NT2/D1 (cell line): ENCODE measurements around the gene SUSD3.

ENCODE experiments used
- DNase-seq: peaks from one replicate; pipeline ENCODE4 v3.0.0-alpha.2; 2011; ENCODE audit warnings: low read depth, low spot score
- H3K27me3 ChIP-seq: 2 replicates; pipeline ENCODE4 v1.6.0; 2011; ENCODE audit warnings: mild to moderate bottlenecking; ENCODE audit not compliant: insufficient read length, insufficient read depth
- H3K36me3 ChIP-seq: 2 replicates; pipeline ENCODE4 v1.6.1; 2011; ENCODE audit warnings: mild to moderate bottlenecking, low read length, mixed read lengths; ENCODE audit not compliant: insufficient read depth, insufficient read length
- H3K4me1 ChIP-seq: 2 replicates; pipeline ENCODE4 v1.5.1; 2011; ENCODE audit not compliant: insufficient read depth, insufficient read length
- H3K4me3 ChIP-seq: 2 replicates; pipeline ENCODE4 v1.5.1; 2011; ENCODE audit warnings: low read depth; ENCODE audit not compliant: insufficient read length
- H3K9ac ChIP-seq: 2 replicates; pipeline ENCODE4 v1.6.0; 2011; ENCODE audit warnings: low read depth; ENCODE audit not compliant: insufficient read length
- H3K9me3 ChIP-seq: 2 replicates; pipeline ENCODE4 v1.5.1; 2011; ENCODE audit warnings: mild to moderate bottlenecking, low read length; ENCODE audit not compliant: insufficient read depth
- SUZ12 ChIP-seq: IDR thresholded peaks from 2 replicates; pipeline ENCODE4 v1.6.1; 2011; ENCODE audit not compliant: insufficient read length, insufficient read depth; ENCODE audit errors: extremely low read depth
- YY1 ChIP-seq: IDR thresholded peaks from 2 replicates; pipeline ENCODE4 v1.6.1; 2011; ENCODE audit not compliant: insufficient read length, insufficient read depth
- ZNF274 ChIP-seq: IDR thresholded peaks from 2 replicates; pipeline ENCODE4 v1.6.1; 2011; ENCODE audit warnings: mild to moderate bottlenecking, low read depth, low read length

SUSD3 gene

DNA sequence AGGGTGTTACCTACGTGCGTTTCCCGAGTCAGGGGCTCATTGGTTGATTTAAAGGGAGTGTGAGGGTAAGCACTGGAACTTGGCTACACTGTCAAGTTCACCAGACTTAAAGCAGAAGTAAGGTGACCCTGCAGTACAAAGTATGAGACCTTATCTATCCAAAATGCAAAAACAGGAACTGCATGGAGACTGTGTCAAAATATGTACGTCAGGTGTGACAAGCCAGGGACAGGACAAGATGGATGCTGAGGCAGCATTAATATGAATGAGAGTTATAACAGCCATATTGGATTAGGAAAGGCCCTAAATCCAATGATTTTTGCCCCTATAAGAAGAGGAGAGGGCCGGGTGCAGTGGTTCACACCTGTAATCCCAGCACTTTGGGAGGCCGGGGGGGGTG lies 15.4 kb upstream of the SUSD3 start:
- Histone ChIP-seq H3K36me3 (no peaks in the 10 kb centered on the region), H3K9me3 (no peaks in the 10 kb centered on the region), H3K27me3 (no peaks in the 10 kb centered on the region), H3K4me1 (peaks cover under 1% of the 10 kb centered on the region), H3K9ac (no peak overlapping the region), H3K4me3 (no peak overlapping the region)
- no peak for DNase-seq
- no peak for TF ChIP-seq YY1
- TF ChIP-seq SUZ12: no peak
- TF ChIP-seq ZNF274: no peak

- Histone ChIP-seq H3K4me3 (no peak overlapping the region), H3K9ac (no peak overlapping the region), H3K4me1 (peaks cover 5% of the 10 kb centered on the region), H3K27me3 (no peaks in the 10 kb centered on the region), H3K36me3 (no peaks in the 10 kb centered on the region), H3K9me3 (no peaks in the 10 kb centered on the region)
- no peak for DNase-seq
- TF ChIP-seq YY1 (no peak), SUZ12 (no peak), ZNF274 (no peak)
These were observed 13.0 kb upstream of the SUSD3 start for GRCh38 chr9:93045521-93045920.

DNA sequence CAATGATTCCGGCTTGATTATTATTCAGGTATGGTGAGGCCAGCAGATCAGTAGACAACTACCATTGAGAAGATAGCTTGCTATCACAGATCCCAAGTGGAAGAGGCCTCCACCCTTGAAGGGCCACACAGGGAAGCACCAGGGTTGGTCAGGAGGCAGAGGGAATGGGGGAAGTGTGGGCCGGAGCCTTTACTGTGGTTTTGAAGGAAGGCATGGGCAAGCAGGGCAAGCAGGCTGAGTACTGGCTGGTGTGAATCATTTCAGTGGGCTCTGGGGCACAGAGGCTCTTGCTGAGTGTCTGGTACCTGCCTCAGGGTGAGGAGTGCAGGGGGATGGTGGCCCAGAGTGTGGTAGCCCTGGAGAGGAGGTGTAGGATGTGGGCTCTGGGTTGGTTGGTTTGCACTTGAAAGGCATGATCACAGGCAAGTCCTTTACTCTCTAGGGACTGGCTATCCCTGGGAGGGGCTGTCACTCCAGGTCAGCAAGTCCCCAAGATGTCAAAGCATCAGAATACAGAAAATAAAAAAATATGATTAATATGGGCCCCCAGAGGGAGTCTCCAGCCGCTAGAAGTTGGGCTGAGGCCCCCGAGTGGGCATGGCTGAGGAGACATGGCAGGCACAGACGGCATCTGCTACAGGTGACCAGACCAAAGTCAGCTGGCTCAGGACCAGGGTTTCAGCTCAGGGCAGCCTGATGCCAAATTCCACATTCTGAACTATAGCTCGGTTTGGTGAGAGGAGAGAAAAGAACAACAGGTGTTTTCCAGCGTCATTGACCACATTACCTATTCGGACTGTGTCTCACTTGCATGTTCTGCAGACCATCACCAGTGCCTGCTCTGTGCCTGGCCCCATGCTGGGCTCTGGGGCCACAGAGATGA lies 9.7 kb upstream of the SUSD3 start:
- Histone ChIP-seq H3K27me3 (no peaks in the 10 kb centered on the region), H3K9ac (no peak overlapping the region), H3K9me3 (no peaks in the 10 kb centered on the region), H3K4me3 (no peak overlapping the region), H3K4me1 (peaks cover 13% of the 10 kb centered on the region), H3K36me3 (no peaks in the 10 kb centered on the region)
- no peak for DNase-seq
- TF ChIP-seq SUZ12: no peak
- no peak for TF ChIP-seq ZNF274
- TF ChIP-seq YY1: no peak

DNA sequence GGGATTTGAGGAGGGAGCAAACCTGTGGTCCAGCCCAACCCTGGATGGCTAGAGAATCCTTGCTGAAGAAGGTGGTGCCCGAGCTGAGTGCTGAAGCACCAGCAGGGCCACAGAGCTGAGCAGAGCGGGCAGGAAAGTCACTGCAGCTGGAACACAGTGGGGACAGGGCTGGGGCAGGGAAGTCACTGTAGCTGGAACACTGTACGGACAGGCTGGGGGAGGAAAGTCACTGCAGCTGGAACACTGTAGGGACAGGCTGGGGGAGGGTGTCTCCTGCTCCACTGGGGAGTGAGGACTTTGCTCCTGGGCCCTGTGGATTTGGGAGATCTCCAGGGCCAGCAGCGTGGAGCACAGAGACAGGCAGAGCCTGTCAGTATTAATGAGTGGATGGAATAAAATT lies 9.0 kb upstream of the SUSD3 start:
- no peak overlapping the region for H3K4me3 ChIP-seq
- no peaks in the 10 kb centered on the region for H3K36me3 ChIP-seq
- no peak overlapping the region for H3K9ac ChIP-seq
- H3K9me3 ChIP-seq: no peaks in the 10 kb centered on the region
- TF ChIP-seq YY1 (no peak), ZNF274 (no peak), SUZ12 (no peak)
- H3K27me3 ChIP-seq: no peaks in the 10 kb centered on the region
- peaks cover 15% of the 10 kb centered on the region for H3K4me1 ChIP-seq
- no peak for DNase-seq

GRCh38 chr9:93050231-93050630 lies 8.3 kb upstream of the SUSD3 start:
- H3K9me3 ChIP-seq: no peaks in the 10 kb centered on the region
- no peak overlapping the region for H3K9ac ChIP-seq
- TF ChIP-seq ZNF274: no peak
- no peak for TF ChIP-seq SUZ12
- no peak for TF ChIP-seq YY1
- no peak overlapping the region for H3K4me3 ChIP-seq
- peaks cover 19% of the 10 kb centered on the region for H3K4me1 ChIP-seq
- no peak for DNase-seq
- H3K27me3 ChIP-seq: no peaks in the 10 kb centered on the region
- no peaks in the 10 kb centered on the region for H3K36me3 ChIP-seq

GRCh38 chr9:93051680-93052089 lies 6.8 kb upstream of the SUSD3 start:
- Histone ChIP-seq H3K36me3 (no peaks in the 10 kb centered on the region), H3K9me3 (no peaks in the 10 kb centered on the region), H3K4me3 (no peak overlapping the region), H3K9ac (no peak overlapping the region), H3K27me3 (no peaks in the 10 kb centered on the region), H3K4me1 (peaks cover 20% of the 10 kb centered on the region)
- no peak for DNase-seq
- TF ChIP-seq ZNF274 (no peak), SUZ12 (no peak), YY1 (no peak)

DNA sequence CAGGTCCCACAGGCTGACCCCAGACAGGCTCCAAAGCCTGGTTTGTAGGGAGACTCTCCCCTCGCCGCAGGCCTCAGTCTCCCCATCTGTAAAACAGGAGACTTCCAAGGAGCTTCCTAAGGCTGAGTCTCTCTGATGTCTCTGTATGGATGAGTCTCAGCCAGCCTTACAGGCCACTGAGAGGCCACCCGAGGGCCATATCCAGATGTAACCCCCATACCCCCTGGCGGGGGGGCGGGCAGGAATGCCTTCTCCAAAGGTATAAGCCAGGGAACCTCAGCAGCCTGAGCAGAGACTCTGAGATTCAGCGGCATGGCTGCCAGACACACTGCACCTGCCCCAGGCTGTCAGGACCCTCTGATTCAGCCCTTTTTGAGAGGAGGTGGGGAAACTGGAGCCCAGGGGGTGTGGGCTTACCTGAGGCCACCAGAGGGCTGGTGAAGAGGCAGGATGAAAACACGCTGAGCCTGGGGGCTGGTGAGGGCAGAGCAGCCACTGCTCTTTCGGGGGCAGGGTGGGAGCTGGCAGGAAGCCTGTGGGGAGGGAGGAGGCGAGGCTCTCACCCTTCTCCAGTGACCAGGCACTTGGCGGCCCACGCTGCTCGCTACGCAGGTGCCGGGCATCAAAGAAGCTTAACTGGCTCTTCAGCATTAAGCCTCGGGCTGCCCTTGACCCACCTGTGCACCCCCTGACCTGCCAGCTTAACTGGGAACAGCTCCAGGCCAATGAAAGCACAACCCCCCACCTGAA lies 5.5 kb upstream of the SUSD3 start:
- DNase-seq: no peak
- Histone ChIP-seq H3K27me3 (no peaks in the 10 kb centered on the region), H3K9ac (no peak overlapping the region), H3K9me3 (no peaks in the 10 kb centered on the region), H3K4me1 (peaks cover 31% of the 10 kb centered on the region), H3K36me3 (no peaks in the 10 kb centered on the region), H3K4me3 (no peak overlapping the region)
- TF ChIP-seq SUZ12 (no peak), ZNF274 (no peak), YY1 (no peak)
